A549 (cell line): ENCODE results near the gene RRP12. TPM values are rescaled to one million over a fixed set of nuclear protein-coding genes. Genes with fewer than 3 reads are reported as not detected.
A peak's percentile ranks its signal among the peaks of the same experiment; 100 is the strongest.

Source experiments
- ATAC-seq, 2 experiments: fragments of 200-7000 bp in 1 of 2; fragments of >200 bp in 1 of 2; cut with Nextera tagmentation in 1 of 2; cut with Tn5 transposase in 1 of 2; 3 replicates each; pipeline versions ENCODE4 v1.8.0 to v1.9.1; 2018 to 2020; ENCODE audit warnings: mild to moderate bottlenecking in 1 of 2, moderate library complexity in 1 of 2
- CTCF ChIA-PET: fragments of 300-600 bp; sonication (Branson Sonifier 250); formaldehyde crosslinking; extraction: SDS; loops from one replicate; lab custom pipeline; 2021; ENCODE audit warnings: antibody characterized with exemption, inconsistent platforms; lab: Yijun Ruan, JAX
- POLR2A ChIA-PET: fragments of 350-600 bp; formaldehyde crosslinking; extraction: SDS; loops from one replicate; lab custom pipeline; 2021; ENCODE audit warnings: antibody characterized with exemption, inconsistent platforms; lab: Yijun Ruan, JAX
- DNase-seq, 2 experiments: peaks; one replicate each; pipeline versions ENCODE4 v3.0.0 to v3.0.0-alpha.2; 2011 to 2016; ENCODE audit warnings: low read depth in 1 of 2, low spot score in 1 of 2
- FAIRE-seq: peaks from 2 replicates; lab custom pipeline; 2011; peaks lifted over from hg19 to GRCh38; lab: Jason Lieb, UNC
- H3K27ac ChIP-seq, 2 experiments: fragments of >200 bp; sonication (Bioruptor Twin); formaldehyde crosslinking; 3 replicates each; pipeline ENCODE4 v1.5.1; 2016 to 2017
- H3K4me1 ChIP-seq: fragments of >200 bp; sonication (Bioruptor Twin); formaldehyde crosslinking; 3 replicates; pipeline ENCODE4 v1.6.1; 2016
- H3K4me2 ChIP-seq: fragments of >200 bp; sonication (Bioruptor Twin); formaldehyde crosslinking; 3 replicates; pipeline ENCODE4 v1.6.1; 2016
- H3K4me3 ChIP-seq: fragments of >200 bp; sonication (Bioruptor Twin); formaldehyde crosslinking; 3 replicates; pipeline ENCODE4 v1.5.1; 2016
- H3K9me3 ChIP-seq: fragments of >200 bp; sonication (Bioruptor Twin); formaldehyde crosslinking; 3 replicates; pipeline ENCODE4 v1.6.1; 2016
- ATOH8 ChIP-seq: fragments of 250-450 bp; sonication (Bioruptor Pico); IDR thresholded peaks from 2 replicates; pipeline ENCODE4 v1.5.0; 2020; ENCODE audit warnings: low read depth, mild to moderate bottlenecking, moderate library complexity
- BCL3 ChIP-seq: fragments of >200 bp; sonication (Bioruptor Twin); formaldehyde crosslinking; IDR thresholded peaks from 3 replicates; pipeline ENCODE4 v1.6.1; 2016
- CBX2 ChIP-seq: fragments of 200-600 bp; sonication (generic); IDR thresholded peaks from 2 replicates; pipeline ENCODE4 v1.6.1; 2016; ENCODE audit warnings: low read depth, mild to moderate bottlenecking, borderline replicate concordance
- CBX8 ChIP-seq: fragments of 200-600 bp; sonication (generic); IDR thresholded peaks from 2 replicates; pipeline ENCODE4 v1.6.1; 2016
- CHD4 ChIP-seq: fragments of 200-600 bp; sonication (generic); IDR thresholded peaks from 2 replicates; pipeline ENCODE4 v1.6.1; 2016; ENCODE audit warnings: antibody characterized with exemption, mild to moderate bottlenecking, borderline replicate concordance
- CTCF ChIP-seq: fragments of >200 bp; sonication (Bioruptor Twin); formaldehyde crosslinking; IDR thresholded peaks from 3 replicates; pipeline ENCODE4 v1.5.1; 2016
- EHF ChIP-seq: fragments of 250-450 bp; sonication (Bioruptor Pico); IDR thresholded peaks from 2 replicates; pipeline ENCODE4 v1.5.0; 2020; ENCODE audit warnings: mild to moderate bottlenecking
- EHMT2 ChIP-seq: fragments of 200-600 bp; sonication (generic); IDR thresholded peaks from 2 replicates; pipeline ENCODE4 v1.6.1; 2016; ENCODE audit warnings: antibody characterized with exemption, low read depth, mild to moderate bottlenecking, moderate library complexity
- ELK1 ChIP-seq: fragments of 150-350 bp; IDR thresholded peaks from 2 replicates; pipeline ENCODE4 v1.6.1; 2014; ENCODE audit warnings: low read depth, mild to moderate bottlenecking, low read length
- ESRRA ChIP-seq: fragments of 150-350 bp; IDR thresholded peaks from 2 replicates; pipeline ENCODE4 v1.6.1; 2014; ENCODE audit warnings: mild to moderate bottlenecking, low read length, borderline replicate concordance
- FOSB ChIP-seq: fragments of 250-450 bp; sonication (Bioruptor Pico); IDR thresholded peaks from 2 replicates; pipeline ENCODE4 v1.5.0; 2020; ENCODE audit warnings: mild to moderate bottlenecking, moderate library complexity
- FOSL2 ChIP-seq, 2 experiments: fragments of 450-650 bp in 1 of 2; fragments of >200 bp in 1 of 2; sonication (Bioruptor Twin) in 1 of 2; formaldehyde crosslinking; IDR thresholded peaks; 2 replicates each; pipeline versions ENCODE4 v1.5.0 to v1.6.1; 2016 to 2020; ENCODE audit warnings: mild to moderate bottlenecking in 1 of 2, moderate library complexity in 1 of 2
- FOXS1 ChIP-seq: fragments of 250-450 bp; sonication (Bioruptor Pico); IDR thresholded peaks from 2 replicates; pipeline ENCODE4 v1.5.0; 2020; ENCODE audit warnings: mild to moderate bottlenecking, moderate library complexity
- GATA3 ChIP-seq: IDR thresholded peaks from 2 replicates; pipeline ENCODE4 v1.6.1; 2012; ENCODE audit warnings: borderline replicate concordance
- HDAC2 ChIP-seq: fragments of 200-600 bp; sonication (generic); IDR thresholded peaks from 2 replicates; pipeline ENCODE4 v1.6.1; 2016
- HES2 ChIP-seq: fragments of >200 bp; sonication (Bioruptor Twin); formaldehyde crosslinking; IDR thresholded peaks from 2 replicates; pipeline ENCODE4 v1.6.1; 2016
- HEYL ChIP-seq: fragments of 250-450 bp; sonication (Bioruptor Pico); IDR thresholded peaks from 2 replicates; pipeline ENCODE4 v1.8.0; 2021; ENCODE audit warnings: mild to moderate bottlenecking, moderate library complexity
- JUN ChIP-seq, 2 experiments: fragments of >200 bp; sonication (Bioruptor Twin); formaldehyde crosslinking; IDR thresholded peaks; 2 replicates in 1 of 2; 3 replicates in 1 of 2; pipeline ENCODE4 v1.6.1; 2016 to 2017
- JUNB ChIP-seq: fragments of >200 bp; sonication (Bioruptor Twin); formaldehyde crosslinking; IDR thresholded peaks from 2 replicates; pipeline ENCODE4 v1.6.1; 2016
- KDM1A ChIP-seq: fragments of 200-600 bp; sonication (generic); IDR thresholded peaks from 2 replicates; pipeline ENCODE4 v1.6.1; 2016; ENCODE audit warnings: low read depth, mild to moderate bottlenecking
- MAFK ChIP-seq: fragments of 450-650 bp; IDR thresholded peaks from 2 replicates; pipeline ENCODE4 v1.6.1; 2014; ENCODE audit not compliant: partially characterized antibody
- MAX ChIP-seq: IDR thresholded peaks from 2 replicates; pipeline ENCODE4 v1.6.1; 2012
- MAZ ChIP-seq: fragments of 150-350 bp; IDR thresholded peaks from 2 replicates; pipeline ENCODE4 v1.6.1; 2014; ENCODE audit warnings: antibody characterized with exemption, low read depth, low read length, borderline replicate concordance
- NFE2L2 ChIP-seq: fragments of 150-350 bp; conservative IDR thresholded peaks from 2 replicates; pipeline ENCODE4 v1.6.1; 2014; ENCODE audit warnings: low read length
- PBX3 ChIP-seq: IDR thresholded peaks from 2 replicates; pipeline ENCODE4 v1.6.1; 2012
- POLR2A ChIP-seq: IDR thresholded peaks from 2 replicates; pipeline ENCODE4 v1.6.1; 2012; ENCODE audit warnings: mild to moderate bottlenecking, low read length
- RAD21 ChIP-seq, 2 experiments: fragments of >200 bp in 1 of 2; sonication (Bioruptor Twin) in 1 of 2; formaldehyde crosslinking in 1 of 2; IDR thresholded peaks in 1 of 2; conservative IDR thresholded peaks in 1 of 2; 2 replicates in 1 of 2; 3 replicates in 1 of 2; pipeline ENCODE4 v1.6.1; 2012 to 2018; ENCODE audit warnings: inconsistent platforms in 1 of 2
- RCOR1 ChIP-seq: fragments of 150-350 bp; IDR thresholded peaks from 2 replicates; pipeline ENCODE4 v1.6.1; 2014; ENCODE audit warnings: antibody characterized with exemption, low read length, low read depth
- RFX5 ChIP-seq: fragments of 450-650 bp; IDR thresholded peaks from 2 replicates; pipeline ENCODE4 v1.7.1; 2014; ENCODE audit warnings: antibody characterized with exemption, mild to moderate bottlenecking, moderate library complexity
- RNF2 ChIP-seq: fragments of 200-600 bp; sonication (generic); IDR thresholded peaks from 2 replicates; pipeline ENCODE4 v1.6.1; 2016; ENCODE audit warnings: low read depth, mild to moderate bottlenecking, antibody characterized with exemption, moderate library complexity, borderline replicate concordance
- SREBF2 ChIP-seq: fragments of 450-650 bp; IDR thresholded peaks from 2 replicates; pipeline ENCODE4 v1.6.1; 2014; ENCODE audit warnings: mild to moderate bottlenecking, moderate library complexity
- TFCP2L1 ChIP-seq: fragments of 250-450 bp; sonication (Bioruptor Pico); IDR thresholded peaks from 2 replicates; pipeline ENCODE4 v1.5.0; 2021; ENCODE audit warnings: mild to moderate bottlenecking
- TP53 ChIP-seq: fragments of 250-450 bp; sonication (Bioruptor Pico); IDR thresholded peaks from 2 replicates; pipeline ENCODE4 v1.5.0; 2021; ENCODE audit warnings: mild to moderate bottlenecking, moderate library complexity
- ZC3H11A ChIP-seq: fragments of 450-650 bp; IDR thresholded peaks from 2 replicates; pipeline ENCODE4 v1.6.1; 2014; ENCODE audit warnings: antibody characterized with exemption, mild to moderate bottlenecking
- ZNF302 ChIP-seq: fragments of 250-450 bp; sonication (Bioruptor Pico); IDR thresholded peaks from 2 replicates; pipeline ENCODE4 v1.9.0; 2021; ENCODE audit warnings: inconsistent platforms, mild to moderate bottlenecking, moderate library complexity
- ZSCAN20 ChIP-seq: fragments of 250-450 bp; sonication (Bioruptor Pico); IDR thresholded peaks from 2 replicates; pipeline ENCODE4 v1.8.0; 2022; ENCODE audit warnings: mild to moderate bottlenecking, moderate library complexity
- WGBS: methylation state at CpG from one replicate; pipeline ENCODE4 v1.1.6; 2017; ENCODE audit errors: missing lambda C conversion rate; 5-methylcytosine and 5-hydroxymethylcytosine counted together
- polyA plus RNA-seq, 4 experiments: library from polyadenylated mRNA; depleted of rRNA in 3 of 4; stranded (reverse); fragments of >200 nt; fragmentation: RNase III in 1 of 4; extraction: RNeasy Plus Mini Kit Qiagen cat#74134 plus additional on column Dnase treatment in 1 of 4; gene quantifications; 2 replicates in 3 of 4; 3 replicates in 1 of 4; pipeline ENCODE4 v1.2.3, GENCODE V29; 2011 to 2017

RRP12 gene
- polyA plus RNA-seq, 2 of the 4 experiments (the other 2 are of a cell fraction), result 37.9 to 40.8 TPM

DNA sequence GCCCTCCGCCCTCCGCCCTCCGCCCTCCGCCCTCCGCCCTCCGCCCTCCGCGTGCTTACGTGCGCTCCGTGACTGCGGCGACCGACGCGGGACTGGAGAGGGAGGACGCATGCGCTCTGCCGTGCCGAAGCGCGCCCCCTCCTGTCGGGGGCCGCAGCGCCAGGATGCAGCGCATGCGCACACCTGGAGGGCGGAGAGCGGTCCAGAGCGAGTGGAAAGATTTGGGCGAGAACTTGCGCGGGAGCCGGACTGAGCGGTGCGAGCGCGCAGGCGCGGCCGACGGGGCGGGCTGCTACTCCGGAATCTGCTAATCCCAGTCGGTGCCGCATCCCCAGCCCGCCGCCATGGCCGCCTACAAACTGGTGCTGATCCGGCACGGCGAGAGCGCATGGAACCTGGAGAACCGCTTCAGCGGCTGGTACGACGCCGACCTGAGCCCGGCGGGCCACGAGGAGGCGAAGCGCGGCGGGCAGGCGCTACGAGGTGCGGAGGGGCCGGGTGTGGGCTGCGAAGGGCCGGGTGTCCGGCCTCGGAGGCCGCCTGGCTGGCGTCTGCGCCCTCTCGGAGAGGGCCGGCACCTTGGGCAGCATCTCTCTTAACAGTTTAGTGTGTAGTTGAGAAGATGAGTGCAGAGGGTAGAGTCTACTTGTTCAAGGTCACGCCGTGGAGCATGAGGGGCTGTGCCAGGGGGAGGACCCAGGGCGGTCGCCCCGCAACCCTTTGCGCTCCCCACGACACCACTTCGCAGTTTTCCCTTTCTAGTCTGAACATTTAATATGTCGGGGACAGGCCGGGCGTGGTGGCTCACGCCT lies 25.0 kb upstream of the RRP12 start, which contains the start of gene PGAM1:
PGAM1 (plus strand) TSS at position 228 of the 812 bp plus-strand sequence; CDS start at position 345, 117 bp downstream.
- Histone ChIP-seq H3K4me1 (peaks cover 17% of the 10 kb centered on the region; the same call in 2 of the 3 replicates), H3K9me3 (no peaks in the 10 kb centered on the region), H3K4me2 (peak within 1 kb of the TSS; percentile 72), H3K4me3 (peak within 1 kb of the TSS; percentile 73), H3K27ac (peak within 1 kb of the TSS; percentile 88 to 91)
- under 1% methylated on average over 47 of the region's 90 CpGs for WGBS
- DNase-seq (peak; percentile 96 to 97), FAIRE-seq (no peak), ATAC-seq (peak; percentile 92 to 94)
- POLR2A ChIA-PET, result interaction anchor here (0.8 kb wide), 1 partner anchor 25 kb away, joined by 5 read pairs; the partner anchor contains the start of gene RRP12
- CTCF ChIA-PET, result interaction anchor here (0.6 kb wide), 1 partner anchor 154 kb away, joined by 3 read pairs; no protein-coding TSS in a partner anchor
- TF ChIP-seq CBX2, result no peak
- no peak for TF ChIP-seq JUNB
- no peak for TF ChIP-seq TP53 (CRISPR knock-in tag)
- no peak for TF ChIP-seq MAFK
- TF ChIP-seq PBX3, result no peak
- TF ChIP-seq MAX, result peak; percentile 70
- no peak for TF ChIP-seq ZNF302 (CRISPR knock-in tag)
- TF ChIP-seq FOSB, result 0 out of 2 replicates have a peak, but pooled peaks have one; percentile 54
- no peak for TF ChIP-seq GATA3
- TF ChIP-seq RNF2, result no peak
- TF ChIP-seq ATOH8 (CRISPR knock-in tag), result no peak
- no peak for TF ChIP-seq HDAC2
- TF ChIP-seq EHF (CRISPR knock-in tag), result no peak
- TF ChIP-seq KDM1A, result no peak
- TF ChIP-seq FOSL2 (IDR thresholded peaks at IDR 0.05), result no peak
- no peak for TF ChIP-seq FOSL2 (CRISPR knock-in tag; IDR thresholded peaks at IDR 0.05)
- no peak; the same call in 2 of the 3 replicates for TF ChIP-seq BCL3
- TF ChIP-seq CTCF, result peak; percentile 62
- no peak for TF ChIP-seq EHMT2
- TF ChIP-seq NFE2L2, result no peak
- TF ChIP-seq HEYL (CRISPR knock-in tag), result no peak
- no peak for TF ChIP-seq TFCP2L1 (CRISPR knock-in tag)
- no peak for TF ChIP-seq HES2
- no peak for TF ChIP-seq FOXS1 (CRISPR knock-in tag)
- TF ChIP-seq MAZ, result 0 out of 2 replicates have a peak, but pooled peaks have one; percentile 50
- TF ChIP-seq RFX5, result no peak
- no peak for TF ChIP-seq CHD4
- TF ChIP-seq JUN (IDR thresholded peaks at IDR 0.05), result peak in 1 of 2 experiments; percentile 71; a peak in 2 of 5 replicates
- no peak for TF ChIP-seq CBX8
- TF ChIP-seq POLR2A, result peak; percentile 48
- TF ChIP-seq ZSCAN20, result no peak
- 0 out of 2 replicates have a peak, but pooled peaks have one; percentile 34 for TF ChIP-seq ESRRA
- TF ChIP-seq RAD21 (conservative IDR thresholded peaks at IDR 0.05 in 1 of 2, IDR thresholded peaks at IDR 0.05 in 1 of 2), result no peak
- TF ChIP-seq ELK1, result no peak
- no peak for TF ChIP-seq RCOR1
- TF ChIP-seq ZC3H11A, result no peak
- no peak for TF ChIP-seq SREBF2
